H1 (cell line): ENCODE measurements around the gene MFSD6L. TPM values are rescaled to one million over a fixed set of nuclear protein-coding genes. Genes with fewer than 3 reads are reported as not detected.
A peak's percentile ranks its signal among the peaks of the same experiment; 100 is the strongest.

ENCODE experiments used
- CTCF ChIA-PET: fragments of 300-600 bp; sonication (Branson Sonifier 250); formaldehyde crosslinking; loops from one replicate; lab custom pipeline; 2021; ENCODE audit not compliant: partially characterized antibody; lab: Charles Lee
- POLR2A ChIA-PET: fragments of 300-600 bp; sonication (Branson Sonifier 250); formaldehyde crosslinking; loops from one replicate; lab custom pipeline; 2021; ENCODE audit warnings: inconsistent platforms; ENCODE audit not compliant: partially characterized antibody; lab: Charles Lee
- DNase-seq, 2 experiments: peaks; one replicate each; pipeline versions ENCODE4 v3.0.0 to v3.0.0-alpha.2; 2010 to 2022; ENCODE audit warnings: low spot score in 2 of 2, low read depth in 1 of 2, mixed read lengths in 1 of 2
- FAIRE-seq: peaks from 2 replicates; lab custom pipeline; 2011; peaks lifted over from hg19 to GRCh38; lab: Jason Lieb, UNC
- H2AFZ ChIP-seq: 2 replicates; pipeline ENCODE4 v1.8.1; 2012; ENCODE audit warnings: low read length, inconsistent platforms
- H2AK5ac ChIP-seq: 2 replicates; pipeline ENCODE4 v1.6.1; 2013; ENCODE audit warnings: low read depth, low read length
- H2BK120ac ChIP-seq: replicated peaks from 2 replicates; pipeline ENCODE3; 2013; ENCODE audit warnings: low read depth, low read length, inconsistent platforms
- H2BK12ac ChIP-seq: 2 replicates; pipeline ENCODE4 v1.6.1; 2013; ENCODE audit warnings: low read depth, low read length
- H2BK15ac ChIP-seq: 2 replicates; pipeline ENCODE4 v1.6.1; 2013; ENCODE audit warnings: low read length
- H2BK20ac ChIP-seq: 2 replicates; pipeline ENCODE4 v1.6.1; 2013; ENCODE audit warnings: low read length
- H2BK5ac ChIP-seq: 2 replicates; pipeline ENCODE4 v1.6.1; 2013; ENCODE audit warnings: low read depth, low read length
- H3K14ac ChIP-seq: 2 replicates; pipeline ENCODE4 v1.6.1; 2013; ENCODE audit warnings: inconsistent platforms; ENCODE audit not compliant: insufficient read length
- H3K18ac ChIP-seq: 2 replicates; pipeline ENCODE4 v1.6.1; 2013; ENCODE audit warnings: low read length; ENCODE audit errors: extremely low read depth
- H3K23ac ChIP-seq: 2 replicates; pipeline ENCODE4 v1.6.1; 2013; ENCODE audit warnings: inconsistent platforms; ENCODE audit not compliant: insufficient read length
- H3K23me2 ChIP-seq: 2 replicates; pipeline ENCODE4 v1.6.1; 2013; ENCODE audit warnings: low read depth, low read length
- H3K27ac ChIP-seq: 2 replicates; pipeline ENCODE4 v1.6.1; 2011; ENCODE audit warnings: low read depth, low read length, inconsistent platforms
- H3K27me3 ChIP-seq, 4 experiments: replicated peaks in 1 of 4; 1 replicate in 1 of 4; 2 replicates in 3 of 4; pipeline versions ENCODE4 v1.6.1 to v1.8.1; 2011 to 2013; ENCODE audit warnings: low read length in 3 of 4, mild to moderate bottlenecking in 3 of 4, inconsistent platforms in 2 of 4, mixed read lengths in 2 of 4, moderate library complexity in 1 of 4; ENCODE audit not compliant: control insufficient read depth in 3 of 4, insufficient read depth in 3 of 4; ENCODE audit errors: extremely low read depth in 1 of 4
- H3K36me3 ChIP-seq, 4 experiments: 2 replicates each; pipeline versions ENCODE4 v1.6.1 to v1.8.1; 2011 to 2013; ENCODE audit warnings: mild to moderate bottlenecking in 4 of 4, low read length in 3 of 4, moderate library complexity in 2 of 4, control low read depth in 1 of 4, inconsistent platforms in 1 of 4; ENCODE audit not compliant: insufficient read depth in 4 of 4, control insufficient read depth in 2 of 4
- H3K4ac ChIP-seq: replicated peaks from 2 replicates; pipeline ENCODE3; 2013; ENCODE audit warnings: low read length, low read depth, mixed read lengths, inconsistent platforms; ENCODE audit not compliant: insufficient read length
- H3K4me1 ChIP-seq, 4 experiments: replicated peaks in 1 of 4; 1 replicate in 1 of 4; 2 replicates in 3 of 4; pipeline versions ENCODE4 v1.6.1 to v1.8.1; 2011 to 2013; ENCODE audit warnings: low read length in 3 of 4, inconsistent platforms in 2 of 4, mixed read lengths in 1 of 4; ENCODE audit not compliant: insufficient read depth in 4 of 4, control insufficient read depth in 3 of 4
- H3K4me2 ChIP-seq, 2 experiments: 2 replicates each; pipeline versions ENCODE4 v1.6.1 to v1.8.1; 2011 to 2013; ENCODE audit warnings: low read depth in 2 of 2, low read length in 2 of 2, control low read depth in 1 of 2, inconsistent platforms in 1 of 2, mild to moderate bottlenecking in 1 of 2; ENCODE audit not compliant: insufficient read depth in 1 of 2
- H3K4me3 ChIP-seq, 4 experiments: fragments of 200-600, 300-600 bp in 1 of 4; sonication (generic), shearing (Covaris generic), sonication (Bioruptor Twin) in 1 of 4; 2 replicates each; pipeline versions ENCODE4 v1.5.1 to v1.8.1; 2011 to 2016; ENCODE audit warnings: low read length in 4 of 4, low read depth in 3 of 4, control low read depth in 2 of 4, inconsistent platforms in 2 of 4, mild to moderate bottlenecking in 2 of 4, mixed read lengths in 1 of 4, moderate library complexity in 1 of 4; ENCODE audit not compliant: insufficient read depth in 2 of 4; ENCODE audit errors: extremely low read depth in 1 of 4
- H3K56ac ChIP-seq: replicated peaks from 2 replicates; pipeline ENCODE3; 2013; ENCODE audit warnings: low read depth, mild to moderate bottlenecking, mixed read lengths, low read length, inconsistent platforms; ENCODE audit not compliant: insufficient read length
- H3K79me1 ChIP-seq: 2 replicates; pipeline ENCODE4 v1.6.1; 2013; ENCODE audit warnings: low read depth, low read length, control low read depth
- H3K79me2 ChIP-seq, 2 experiments: 2 replicates each; pipeline versions ENCODE4 v1.6.1 to v1.8.1; 2012 to 2013; ENCODE audit warnings: low read length in 2 of 2, mild to moderate bottlenecking in 2 of 2, inconsistent platforms in 1 of 2; ENCODE audit not compliant: insufficient read depth in 2 of 2, control insufficient read depth in 1 of 2
- H3K9ac ChIP-seq, 4 experiments: replicated peaks in 1 of 4; 1 replicate in 1 of 4; 2 replicates in 3 of 4; pipeline versions ENCODE4 v1.6.1 to v1.8.1; 2011 to 2013; ENCODE audit warnings: low read depth in 3 of 4, low read length in 3 of 4, control low read depth in 2 of 4, mild to moderate bottlenecking in 2 of 4, moderate library complexity in 2 of 4, inconsistent platforms in 1 of 4; ENCODE audit errors: extremely low read depth in 1 of 4
- H3K9me3 ChIP-seq, 2 experiments: 2 replicates each; pipeline versions ENCODE4 v1.6.1 to v1.8.1; 2012 to 2013; ENCODE audit warnings: mild to moderate bottlenecking in 2 of 2, moderate library complexity in 2 of 2, control low read depth in 1 of 2, inconsistent platforms in 1 of 2, low read depth in 1 of 2, low read length in 1 of 2, mixed read lengths in 1 of 2; ENCODE audit not compliant: insufficient read depth in 2 of 2
- H4K20me1 ChIP-seq, 2 experiments: replicated peaks in 1 of 2; 2 replicates each; pipeline versions ENCODE3 to v1.8.1; 2011 to 2013; ENCODE audit warnings: inconsistent platforms in 2 of 2, low read length in 2 of 2, mild to moderate bottlenecking in 1 of 2; ENCODE audit not compliant: insufficient read depth in 2 of 2, control insufficient read depth in 1 of 2
- H4K5ac ChIP-seq: 2 replicates; pipeline ENCODE4 v1.6.1; 2013; ENCODE audit warnings: low read length, low read depth, mixed read lengths, inconsistent platforms; ENCODE audit not compliant: insufficient read length
- H4K8ac ChIP-seq: 2 replicates; pipeline ENCODE4 v1.8.0; 2013; ENCODE audit warnings: mild to moderate bottlenecking, moderate library complexity, low read length, inconsistent platforms; ENCODE audit not compliant: insufficient read depth; ENCODE audit errors: extremely low read depth
- H4K91ac ChIP-seq: replicated peaks from 2 replicates; pipeline ENCODE3; 2013; ENCODE audit warnings: low read length, mixed read lengths, inconsistent platforms; ENCODE audit not compliant: insufficient read length
- CBX8 ChIP-seq: fragments of 300-800, 300-1000 bp; sonication (generic); IDR thresholded peaks from 2 replicates; pipeline ENCODE4 v1.7.1; 2016; ENCODE audit warnings: low read depth, low read length, borderline replicate concordance
- CEBPB ChIP-seq: IDR thresholded peaks from 2 replicates; pipeline ENCODE4 v1.6.1; 2012; ENCODE audit warnings: low read depth, low read length
- CREB1 ChIP-seq: IDR thresholded peaks from 2 replicates; pipeline ENCODE4 v1.6.1; 2012; ENCODE audit warnings: inconsistent platforms
- RAD21 ChIP-seq, 2 experiments: IDR thresholded peaks in 1 of 2; conservative IDR thresholded peaks in 1 of 2; 2 replicates each; pipeline ENCODE4 v1.6.1; 2011; ENCODE audit warnings: low read depth in 2 of 2, low read length in 2 of 2, improper control_type of control experiment in 1 of 2, inconsistent platforms in 1 of 2, mild to moderate bottlenecking in 1 of 2, moderate library complexity in 1 of 2
- SRF ChIP-seq: IDR thresholded peaks from 2 replicates; pipeline ENCODE4 v1.6.1; 2011; ENCODE audit warnings: mild to moderate bottlenecking, low read depth, low read length, moderate library complexity
- TBP ChIP-seq: IDR thresholded peaks from 2 replicates; pipeline ENCODE4 v1.6.1; 2011; ENCODE audit warnings: low read depth, low read length, improper control_type of control experiment
- TEAD4 ChIP-seq: IDR thresholded peaks from 2 replicates; pipeline ENCODE4 v1.6.1; 2012; ENCODE audit warnings: low read depth, low read length, inconsistent platforms, mixed read lengths
- WGBS, 2 experiments: shearing (Covaris generic) in 1 of 2; methylation state at CpG; one replicate each; pipeline versions ENCODE4 v1.1.6 to v1.1.7; 2013 to 2015; ENCODE audit warnings: low lambda C conversion rate in 2 of 2, mixed read lengths in 2 of 2, inconsistent platforms in 1 of 2, low coverage in 1 of 2, missing lambda C conversion rate in 1 of 2; ENCODE audit not compliant: insufficient replicate concordance in 2 of 2, insufficient coverage in 1 of 2, insufficient read length in 1 of 2; ENCODE audit errors: extremely low coverage in 1 of 2, missing lambda C conversion rate in 1 of 2; 5-methylcytosine and 5-hydroxymethylcytosine counted together
- polyA plus RNA-seq, 7 experiments: library from polyadenylated mRNA; depleted of rRNA in 3 of 7; stranded (reverse) in 5 of 7; unstranded in 2 of 7; fragments of >200 nt in 5 of 7; fragments of 200-250 nt in 2 of 7; gene quantifications; 1 replicate in 5 of 7; 2 replicates in 1 of 7; 4 replicates in 1 of 7; pipeline versions ENCODE4 v1.2.1 to v1.2.3, GENCODE V29; 2011 to 2013; ENCODE audit warnings: missing spikeins in 2 of 7, mixed read lengths in 2 of 7
- total RNA-seq: library from RNA; stranded (reverse); fragmentation: NEBNext Ultra II Directional; extraction: Animal tissue kit (Norgen Biotek cat#: 25700); gene quantifications from 2 replicates; pipeline ENCODE4 v1.2.1, GENCODE V29; 2021
- TF ChIP-seq, protein P1 (sequence below), 3 experiments: IDR thresholded peaks; 1 replicate in 2 of 3; 2 replicates in 1 of 3; pipeline versions ENCODE4 v1.5.1 to v1.6.1; 2011; ENCODE audit warnings: low read length in 3 of 3, mild to moderate bottlenecking in 3 of 3, inconsistent platforms in 2 of 3, low read depth in 1 of 3, moderate library complexity in 1 of 3; ENCODE audit not compliant: insufficient read depth in 1 of 3; ENCODE audit errors: control extremely low read depth in 1 of 3

Gene MFSD6L
- total and polyA plus RNA-seq, 2 of the 8 experiments (the other 6 are each of a cell fraction or from before 2014, with no cell fraction given): 2.6 to 2.7 TPM

DNA sequence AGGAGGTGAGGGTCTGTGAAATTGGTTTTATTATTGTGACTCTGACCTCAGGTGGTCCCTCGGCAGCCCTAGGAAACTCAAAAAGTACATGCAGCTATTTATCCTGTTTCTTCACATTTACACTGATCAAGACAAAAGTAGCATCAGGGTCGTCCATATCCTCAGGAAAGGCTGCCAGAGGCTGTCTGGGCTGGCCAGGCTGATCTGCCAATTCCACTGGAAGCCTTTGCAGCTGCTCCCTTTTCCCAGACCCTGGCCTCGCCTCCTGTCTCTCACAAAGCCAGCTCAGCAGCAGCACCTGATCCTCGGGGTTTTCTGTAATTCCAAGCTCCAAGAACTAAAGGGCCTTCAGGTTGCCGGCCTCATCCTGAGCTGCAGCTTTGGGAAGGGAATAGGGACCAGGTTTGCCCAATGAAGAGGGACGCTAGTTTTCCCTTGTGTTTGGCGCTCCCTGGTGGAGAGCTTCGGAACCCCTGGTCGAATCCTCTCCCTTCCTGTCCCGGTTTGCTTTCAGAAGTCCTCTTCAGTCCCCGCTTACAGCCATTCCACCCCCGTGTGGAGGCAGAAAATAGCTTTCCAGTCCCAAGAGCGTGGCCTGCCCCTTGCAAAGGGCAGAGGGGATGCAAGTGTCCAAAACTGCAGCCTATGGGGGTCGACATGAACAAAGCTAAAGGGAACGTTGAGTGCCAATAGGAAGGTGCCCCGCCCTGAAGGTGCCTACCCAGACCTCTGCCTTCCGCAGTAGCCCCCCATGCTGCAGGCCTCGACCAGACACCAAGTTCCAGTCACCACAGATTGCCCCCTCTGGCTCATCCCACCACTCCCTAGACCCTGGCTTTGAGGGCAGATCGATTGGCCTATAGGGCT, 13.4 kb downstream of the MFSD6L start:
- ChIA-PET POLR2A (interaction anchor here (0.8 to 0.9 kb wide), 2 partner anchors 9 to 13 kb away, joined by 3 read pairs; partner anchors contain the start of gene MFSD6L), CTCF (interaction anchor here (0.5 to 3.6 kb wide), 38 partner anchors 9 to 439 kb away, joined by 3 to 32 read pairs (median 4); partner anchors contain the start of genes MFSD6L and SPDYE4)
- Histone ChIP-seq H3K4me1 (peaks cover 0 to 5% (median 3%) of the 10 kb centered on the region in 4 experiments; a peak in 5 of 7 replicates), H3K36me3 (no peaks in the 10 kb centered on the region), H3K14ac (no peak overlapping the region), H3K27ac (no peak overlapping the region), H3K18ac (no peak overlapping the region), H4K20me1 (no peaks in the 10 kb centered on the region), H3K56ac (no peak overlapping the region), H3K4me3 (no peak overlapping the region), H3K9ac (no peak overlapping the region), H3K9me3 (no peaks in the 10 kb centered on the region), H4K5ac (no peak overlapping the region), H3K27me3 (no peaks in the 10 kb centered on the region; a peak in 2 of 7 replicates), H2BK12ac (no peak overlapping the region), H4K91ac (no peak overlapping the region), H3K79me1 (no peaks in the 10 kb centered on the region; the same call in 1 of the 2 replicates), H3K23me2 (no peaks in the 10 kb centered on the region), H2BK120ac (no peak overlapping the region), H2BK20ac (no peak overlapping the region), H3K4ac (no peak overlapping the region), H3K4me2 (no peak overlapping the region), H2BK5ac (no peak overlapping the region), H3K79me2 (no peaks in the 10 kb centered on the region), H3K23ac (no peak overlapping the region), H2AK5ac (no peak overlapping the region), H4K8ac (no peak overlapping the region), H2AFZ (peak overlapping the region; percentile 60; the same call in 1 of the 2 replicates), H2BK15ac (no peak overlapping the region)
- DNase-seq (peak; percentile 78 to 99), FAIRE-seq (peak; percentile 93)
- WGBS, 2 experiments: 41% methylated on average over 19 of the region's 19 CpGs; no CpG with 5 or more reads in 1 of the 2 experiments
- TF ChIP-seq RAD21 (IDR thresholded peaks at IDR 0.05 in 1 of 2, conservative IDR thresholded peaks at IDR 0.05 in 1 of 2; ENCODE audit: low read depth in 2 of 2, low read length in 2 of 2) (peak; percentile 92 to 94), TBP (peak; percentile 46; the same call in 1 of the 2 replicates), SRF (0 out of 2 replicates have a peak, but pooled peaks have one; percentile 12), CBX8 (no peak), CREB1 (no peak), TEAD4 (no peak), CEBPB (peak; percentile 46; the same call in 1 of the 2 replicates)
- TF ChIP-seq, protein P1, sequence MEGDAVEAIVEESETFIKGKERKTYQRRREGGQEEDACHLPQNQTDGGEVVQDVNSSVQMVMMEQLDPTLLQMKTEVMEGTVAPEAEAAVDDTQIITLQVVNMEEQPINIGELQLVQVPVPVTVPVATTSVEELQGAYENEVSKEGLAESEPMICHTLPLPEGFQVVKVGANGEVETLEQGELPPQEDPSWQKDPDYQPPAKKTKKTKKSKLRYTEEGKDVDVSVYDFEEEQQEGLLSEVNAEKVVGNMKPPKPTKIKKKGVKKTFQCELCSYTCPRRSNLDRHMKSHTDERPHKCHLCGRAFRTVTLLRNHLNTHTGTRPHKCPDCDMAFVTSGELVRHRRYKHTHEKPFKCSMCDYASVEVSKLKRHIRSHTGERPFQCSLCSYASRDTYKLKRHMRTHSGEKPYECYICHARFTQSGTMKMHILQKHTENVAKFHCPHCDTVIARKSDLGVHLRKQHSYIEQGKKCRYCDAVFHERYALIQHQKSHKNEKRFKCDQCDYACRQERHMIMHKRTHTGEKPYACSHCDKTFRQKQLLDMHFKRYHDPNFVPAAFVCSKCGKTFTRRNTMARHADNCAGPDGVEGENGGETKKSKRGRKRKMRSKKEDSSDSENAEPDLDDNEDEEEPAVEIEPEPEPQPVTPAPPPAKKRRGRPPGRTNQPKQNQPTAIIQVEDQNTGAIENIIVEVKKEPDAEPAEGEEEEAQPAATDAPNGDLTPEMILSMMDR (IDR thresholded peaks at IDR 0.05; ENCODE audit: control extremely low read depth in 1 of 3, insufficient read depth in 1 of 3, low read depth in 1 of 3, low read length in 3 of 3): peak; percentile 75 to 93 (median 86)
